ENCODE results near the gene LHX3. TPM values are rescaled to one million over a fixed set of nuclear protein-coding genes. Genes with fewer than 3 reads are reported as not detected.

Gene LHX3
- total and polyA plus RNA-seq, 2 of the 4 experiments (the other 2 are of a cell fraction), result not detected

DNA sequence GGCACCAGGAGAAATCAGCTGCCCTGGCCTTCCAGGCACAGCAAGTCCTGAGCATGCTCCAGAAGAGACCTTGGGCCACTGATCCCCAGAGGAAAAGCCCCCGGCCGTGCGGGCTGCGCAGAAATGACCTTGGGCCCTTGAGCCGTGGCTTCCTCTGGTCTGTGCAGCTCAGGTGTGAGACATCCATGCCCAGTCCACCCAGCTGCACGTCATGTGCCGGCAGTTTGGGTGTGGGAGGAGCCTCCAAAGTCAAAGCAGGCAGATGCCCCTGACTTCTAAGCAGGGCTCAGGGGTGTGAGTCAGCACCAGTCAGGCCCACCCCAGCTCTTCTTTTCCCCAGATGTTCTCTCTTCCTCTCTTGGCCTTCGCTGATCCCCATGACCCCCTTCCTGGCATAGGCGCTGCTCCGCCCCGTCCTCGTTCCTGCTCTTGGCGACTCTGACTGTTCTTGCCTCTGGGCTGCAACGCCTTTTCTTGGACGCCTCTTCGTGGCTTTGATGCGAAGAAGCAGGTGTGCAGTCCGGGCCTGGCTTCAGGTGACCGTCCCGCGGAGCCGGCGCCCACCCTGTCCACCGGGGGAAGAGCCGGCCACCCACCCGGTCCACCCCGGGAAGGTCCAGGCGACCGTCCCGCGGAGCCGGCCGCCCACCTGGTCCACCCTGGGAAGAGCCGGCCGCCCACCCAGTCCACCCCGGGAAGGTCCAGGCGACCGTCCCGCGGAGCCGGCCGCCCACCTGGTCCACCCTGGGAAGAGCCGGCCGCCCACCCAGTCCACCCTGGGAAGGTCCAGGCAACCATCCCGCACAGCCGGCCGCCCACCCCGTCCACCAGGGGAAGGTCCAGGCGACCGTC lies 46.6 kb upstream of the LHX3 start (continued):
- TF ChIP-seq USF2 (IDR thresholded peaks at IDR 0.05; ENCODE audit: low read depth, low read length), result no peak

DNA sequence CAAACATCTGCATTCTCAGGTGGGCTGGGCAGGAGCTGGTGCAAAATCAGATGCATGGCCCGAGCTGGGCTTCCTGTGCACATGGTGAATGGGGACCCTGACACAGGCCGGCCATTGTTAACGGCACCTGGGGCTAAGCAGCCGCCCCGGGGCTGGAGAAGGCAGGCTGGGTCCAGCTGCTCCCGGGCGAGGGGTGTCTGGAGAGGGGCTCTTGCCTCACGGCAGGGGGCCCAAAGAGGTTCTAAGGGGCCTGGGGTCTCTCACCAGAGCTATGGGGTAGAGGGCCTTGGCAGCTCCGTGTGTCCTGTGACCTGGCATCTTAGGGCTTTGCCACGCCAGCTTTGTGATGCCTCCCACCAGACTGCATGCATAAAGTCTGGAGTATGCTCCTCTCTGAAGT lies 45.7 kb upstream of the LHX3 start:
- Histone ChIP-seq H3K9me1 (ENCODE audit: insufficient read depth, low read length) (no peaks in the 10 kb centered on the region), H3K36me3 (ENCODE audit: control insufficient read depth, insufficient read depth, low read length) (no peaks in the 10 kb centered on the region), H3K4me2 (ENCODE audit: low read depth, low read length) (no peak overlapping the region), H2AK9ac (replicated peaks; ENCODE audit: low read depth, low read length, poor library complexity) (no peak overlapping the region), H3K79me1 (ENCODE audit: low read depth in 1 of 2, low read length in 2 of 2) (no peaks in the 10 kb centered on the region), H3K18ac (ENCODE audit: low read depth, low read length) (no peak overlapping the region), H3K27ac (ENCODE audit: insufficient read depth, low read length) (no peak overlapping the region), H3K23ac (ENCODE audit: low read depth, low read length) (no peak overlapping the region), H3K56ac (ENCODE audit: extremely low read depth, insufficient read depth, low read length) (no peak overlapping the region), H4K5ac (ENCODE audit: low read depth, low read length) (no peak overlapping the region), H2BK120ac (ENCODE audit: low read depth, low read length) (no peak overlapping the region), H3K9ac (ENCODE audit: low read depth, low read length) (no peak overlapping the region), H2BK15ac (ENCODE audit: low read depth, low read length) (no peak overlapping the region), H2BK5ac (ENCODE audit: low read depth, low read length, poor library complexity, severe bottlenecking) (no peak overlapping the region), H3K9me3 (ENCODE audit: control insufficient read depth, insufficient read depth, low read length) (no peaks in the 10 kb centered on the region), H3K4me1 (ENCODE audit: control insufficient read depth, insufficient read depth, low read length) (peaks cover 5% of the 10 kb centered on the region), H2BK20ac (ENCODE audit: low read depth, low read length) (no peak overlapping the region), H3K27me3 (ENCODE audit: control insufficient read depth, insufficient read depth, low read length) (peaks cover 49% of the 10 kb centered on the region), H3K4me3 (ENCODE audit: insufficient read depth, low read depth, low read length) (no peak overlapping the region), H4K91ac (ENCODE audit: insufficient read depth, low read depth, low read length) (no peak overlapping the region), H2AFZ (replicated peaks; ENCODE audit: low read length, poor library complexity) (no peak overlapping the region), H4K8ac (ENCODE audit: low read depth in 2 of 2, low read length in 2 of 2) (no peak overlapping the region), H2AK5ac (ENCODE audit: low read depth, low read length) (no peak overlapping the region), H3K4ac (ENCODE audit: low read depth, low read length) (no peak overlapping the region), H3K14ac (replicated peaks; ENCODE audit: low read depth, low read length) (no peak overlapping the region), H4K20me1 (ENCODE audit: insufficient read depth, low read length) (no peaks in the 10 kb centered on the region)
- ATAC-seq (ENCODE audit: low read depth), result no peak
- WGBS, 2 experiments (ENCODE audit: extremely low coverage in 2 of 2, insufficient read length in 1 of 2), result 52% methylated on average over 5 of the region's 10 CpGs; no CpG with 5 or more reads in 1 of the 2 experiments
- in situ Hi-C loops (cut with MboI; ENCODE audit: low sequenced_read_pairs), result no loop called here
- dilution Hi-C loops (cut with HindIII; ENCODE audit: low sequenced_read_pairs, unreplicated experiment), result no loop called here
- POLR2A ChIA-PET (ENCODE audit: unreplicated experiment), result no interaction called here
- DNase-seq, result no peak
- intact Hi-C loops (cut with micrococcal nuclease), result no loop called here
- CTCF ChIA-PET, result no interaction called here
- BruUV-seq (replicated peaks), result no TSS peak
- TF ChIP-seq, protein P1, sequence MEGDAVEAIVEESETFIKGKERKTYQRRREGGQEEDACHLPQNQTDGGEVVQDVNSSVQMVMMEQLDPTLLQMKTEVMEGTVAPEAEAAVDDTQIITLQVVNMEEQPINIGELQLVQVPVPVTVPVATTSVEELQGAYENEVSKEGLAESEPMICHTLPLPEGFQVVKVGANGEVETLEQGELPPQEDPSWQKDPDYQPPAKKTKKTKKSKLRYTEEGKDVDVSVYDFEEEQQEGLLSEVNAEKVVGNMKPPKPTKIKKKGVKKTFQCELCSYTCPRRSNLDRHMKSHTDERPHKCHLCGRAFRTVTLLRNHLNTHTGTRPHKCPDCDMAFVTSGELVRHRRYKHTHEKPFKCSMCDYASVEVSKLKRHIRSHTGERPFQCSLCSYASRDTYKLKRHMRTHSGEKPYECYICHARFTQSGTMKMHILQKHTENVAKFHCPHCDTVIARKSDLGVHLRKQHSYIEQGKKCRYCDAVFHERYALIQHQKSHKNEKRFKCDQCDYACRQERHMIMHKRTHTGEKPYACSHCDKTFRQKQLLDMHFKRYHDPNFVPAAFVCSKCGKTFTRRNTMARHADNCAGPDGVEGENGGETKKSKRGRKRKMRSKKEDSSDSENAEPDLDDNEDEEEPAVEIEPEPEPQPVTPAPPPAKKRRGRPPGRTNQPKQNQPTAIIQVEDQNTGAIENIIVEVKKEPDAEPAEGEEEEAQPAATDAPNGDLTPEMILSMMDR (conservative IDR thresholded peaks at IDR 0.05; ENCODE audit: low read depth, low read length), result no peak
- TF ChIP-seq RCOR1 (IDR thresholded peaks at IDR 0.05; ENCODE audit: insufficient replicate concordance, low read length) (no peak), MAZ (IDR thresholded peaks at IDR 0.05; ENCODE audit: borderline replicate concordance, low read depth, low read length) (no peak), POLR2A (IDR thresholded peaks at IDR 0.05; ENCODE audit: low read depth, low read length) (no peak), RAD21 (IDR thresholded peaks at IDR 0.05; ENCODE audit: low read length) (no peak), NFE2L2 (IDR thresholded peaks at IDR 0.05; ENCODE audit: low read depth, low read length) (no peak), BHLHE40 (IDR thresholded peaks at IDR 0.05; ENCODE audit: low read depth, low read length) (no peak), SMC3 (IDR thresholded peaks at IDR 0.05; ENCODE audit: low read depth, low read length) (no peak), FOS (IDR thresholded peaks at IDR 0.05; ENCODE audit: low read depth, low read length) (no peak), RFX5 (IDR thresholded peaks at IDR 0.05; ENCODE audit: low read depth, low read length) (no peak), CEBPB (IDR thresholded peaks at IDR 0.05; ENCODE audit: low read depth, low read length) (no peak)
- TF ChIP-seq, protein P2, sequence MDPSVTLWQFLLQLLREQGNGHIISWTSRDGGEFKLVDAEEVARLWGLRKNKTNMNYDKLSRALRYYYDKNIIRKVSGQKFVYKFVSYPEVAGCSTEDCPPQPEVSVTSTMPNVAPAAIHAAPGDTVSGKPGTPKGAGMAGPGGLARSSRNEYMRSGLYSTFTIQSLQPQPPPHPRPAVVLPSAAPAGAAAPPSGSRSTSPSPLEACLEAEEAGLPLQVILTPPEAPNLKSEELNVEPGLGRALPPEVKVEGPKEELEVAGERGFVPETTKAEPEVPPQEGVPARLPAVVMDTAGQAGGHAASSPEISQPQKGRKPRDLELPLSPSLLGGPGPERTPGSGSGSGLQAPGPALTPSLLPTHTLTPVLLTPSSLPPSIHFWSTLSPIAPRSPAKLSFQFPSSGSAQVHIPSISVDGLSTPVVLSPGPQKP (IDR thresholded peaks at IDR 0.05; ENCODE audit: borderline replicate concordance, low read depth, low read length), result no peak

Measured in IMR-90 (cell line).